SK-N-DZ (cell line): Measurements from ENCODE around the gene FAM107B.

Experiments
- DNase-seq: peaks from one replicate; pipeline ENCODE4 v3.0.0-alpha.2; 2015; ENCODE audit warnings: low spot score

FAM107B gene

DNA sequence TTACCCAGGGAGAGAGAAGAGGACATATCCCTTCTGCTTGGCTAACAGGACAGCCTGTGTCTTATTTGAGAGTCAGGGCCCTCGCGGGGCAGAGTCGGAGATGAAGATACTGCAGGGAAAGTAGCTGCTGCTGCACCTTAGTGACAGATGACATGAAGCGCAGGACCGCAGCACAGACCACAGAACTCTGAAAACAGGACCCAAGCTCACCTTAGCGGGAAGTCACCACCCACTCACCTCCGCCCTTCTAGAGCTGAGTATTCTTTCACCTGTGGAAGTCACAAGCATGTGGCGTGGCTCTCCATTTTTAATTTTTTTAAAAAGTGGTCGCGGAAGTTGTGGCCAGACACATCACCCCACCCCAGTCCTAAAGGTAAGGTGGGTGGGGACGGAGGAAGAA lies 191.4 kb downstream of the FAM107B start:
- DNase-seq = no peak

DNA sequence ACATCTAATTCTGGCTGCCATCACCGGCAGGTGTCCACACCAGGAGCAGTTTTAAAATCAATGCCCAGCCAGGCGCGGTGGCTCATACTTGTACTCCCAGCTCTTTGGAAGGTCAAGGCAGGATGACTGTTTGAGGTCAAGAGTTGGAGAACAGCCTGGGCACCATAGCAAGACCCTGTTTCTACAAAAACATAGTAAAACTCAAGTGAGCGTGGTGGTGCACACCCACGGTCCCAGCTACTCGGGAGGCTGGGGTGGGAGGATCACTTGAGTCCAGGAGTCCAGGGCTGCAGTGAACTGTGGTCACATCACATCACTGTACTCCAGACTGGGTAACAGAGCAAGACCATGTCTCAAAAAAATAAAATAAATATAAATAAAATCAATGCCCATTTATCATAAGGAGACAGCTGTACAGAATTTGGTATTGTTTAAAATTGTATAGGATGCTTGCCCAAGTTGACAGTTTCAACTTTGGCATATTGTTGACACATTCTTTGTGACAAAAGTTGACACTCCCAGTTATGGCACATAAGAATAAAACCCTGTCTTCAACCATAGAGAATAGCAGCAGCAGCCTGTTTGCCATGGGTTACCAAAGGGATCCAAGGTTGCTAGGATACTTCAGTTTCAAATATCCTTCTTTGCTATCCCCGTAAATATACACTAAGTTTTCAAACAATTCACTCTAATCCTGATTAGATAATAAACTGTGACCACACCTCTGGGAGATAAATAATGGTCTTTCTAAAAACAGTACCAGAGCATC lies 193.0 kb downstream of the FAM107B start:
- no peak for DNase-seq

GRCh38 chr10:14580671-14581332 lies 193.9 kb downstream of the FAM107B start:
- DNase-seq = no peak

- DNase-seq = no peak
These were observed 195.3 kb downstream of the FAM107B start for GRCh38 chr10:14579405-14579804.

DNA sequence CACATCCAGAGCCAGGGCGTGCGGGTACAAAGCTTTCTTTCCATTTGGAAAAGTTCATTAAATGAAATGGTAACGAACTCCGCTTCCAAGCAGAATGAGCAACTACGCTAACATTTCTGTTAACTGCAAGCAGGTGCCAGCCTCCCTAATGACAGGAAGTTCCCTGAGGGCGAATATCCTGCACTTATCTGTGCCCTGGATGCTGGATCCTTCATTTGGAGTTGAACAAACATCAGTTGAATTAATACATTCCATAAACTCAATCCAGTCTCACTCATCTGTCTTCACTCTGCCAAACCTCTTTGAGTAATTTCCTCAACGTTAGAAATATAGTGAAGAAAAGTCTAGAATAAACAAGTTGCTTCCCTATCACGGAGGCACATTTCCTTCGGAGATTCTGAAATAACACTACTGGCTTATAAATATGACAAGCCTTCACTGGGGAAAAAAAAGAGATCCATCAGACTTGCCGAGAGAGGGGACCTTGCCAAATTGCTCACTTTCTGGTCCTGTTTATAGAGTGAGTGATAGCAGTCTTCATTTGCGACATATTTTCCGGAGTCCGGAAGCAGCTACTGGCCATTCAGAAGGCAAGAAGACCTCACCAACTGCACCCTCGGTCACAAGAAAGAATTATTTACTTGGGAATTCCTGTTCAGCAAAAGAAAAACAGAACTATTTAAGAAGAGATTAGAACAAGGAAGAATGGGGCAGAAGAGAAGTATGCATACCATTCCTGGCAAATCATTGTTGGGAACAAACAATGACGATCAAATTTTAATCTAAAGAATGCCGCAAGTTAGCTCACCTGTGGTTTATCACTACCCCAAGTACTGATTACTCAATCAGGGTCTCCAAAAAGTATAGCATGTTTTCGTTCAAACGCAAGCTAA lies 196.4 kb downstream of the FAM107B start:
- no peak for DNase-seq

- no peak for DNase-seq
These were observed 199.8 kb downstream of the FAM107B start for GRCh38 chr10:14574885-14575284.

DNA sequence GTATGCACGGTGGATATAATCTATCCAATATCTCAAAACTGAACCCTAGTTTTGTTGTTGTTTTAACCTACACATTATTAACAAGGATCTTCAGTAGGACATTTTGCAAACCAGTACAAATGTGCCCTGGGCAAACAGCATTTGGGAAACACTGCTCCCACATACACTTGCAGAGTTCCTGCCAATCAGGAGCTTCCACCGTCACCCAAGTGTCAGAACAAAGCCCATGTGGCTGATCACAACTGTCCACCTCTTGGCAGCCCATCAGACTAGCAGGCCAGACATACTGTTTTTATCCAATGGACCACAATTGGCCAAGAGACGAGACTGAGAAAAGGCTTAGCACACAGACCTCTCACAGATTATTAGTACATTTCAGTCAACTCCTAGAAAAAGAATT lies 200.4 kb downstream of the FAM107B start:
- peak; percentile 10 for DNase-seq

DNA sequence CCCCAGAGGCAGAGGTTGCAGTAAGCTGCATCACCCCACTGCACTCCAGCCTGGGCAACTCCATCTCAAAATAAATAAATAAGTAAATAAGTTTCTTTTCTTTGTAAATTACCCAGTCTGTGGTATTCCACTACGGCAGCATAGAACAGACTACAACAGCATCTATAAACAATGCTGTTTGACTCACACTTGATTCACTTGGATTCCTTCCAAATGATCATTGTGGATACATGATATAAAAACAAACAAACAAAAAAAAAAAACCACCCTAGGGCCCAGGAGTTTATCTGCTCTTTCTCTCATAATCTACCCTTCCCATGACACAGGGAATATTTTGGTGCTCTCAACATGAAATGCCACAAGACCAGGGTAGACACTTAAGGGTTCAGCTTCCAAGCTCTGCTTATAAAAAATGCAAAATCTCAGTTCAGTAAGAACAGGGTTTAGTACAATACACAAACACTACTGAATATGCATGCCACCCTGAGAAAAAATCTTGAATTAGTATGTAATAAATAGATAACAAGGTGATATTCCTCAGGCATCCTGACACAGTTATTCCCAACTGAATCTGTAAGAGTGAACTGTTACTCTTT lies 200.9 kb downstream of the FAM107B start:
- no peak for DNase-seq

DNA sequence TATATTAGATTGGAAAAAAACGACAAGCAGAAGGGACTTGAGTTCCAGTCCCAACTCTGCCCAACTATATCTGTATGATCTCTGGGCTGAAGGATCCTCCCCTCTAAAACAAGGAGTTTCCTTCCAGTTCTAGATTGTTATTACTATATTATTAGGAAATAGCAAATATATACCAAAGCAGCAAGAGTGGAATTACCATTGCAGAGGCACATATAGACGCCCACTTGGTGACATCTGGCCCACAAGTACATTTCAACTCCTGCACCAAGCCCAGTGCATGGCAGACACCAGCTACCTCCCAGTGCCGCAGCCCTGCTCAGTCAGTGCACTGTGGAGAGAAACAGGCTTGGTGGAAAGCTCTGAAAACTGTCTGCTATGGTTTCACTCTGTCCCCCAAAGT lies 201.9 kb downstream of the FAM107B start:
- DNase-seq = no peak

- no peak for DNase-seq
These were observed 202.7 kb downstream of the FAM107B start for GRCh38 chr10:14571866-14572507.

GRCh38 chr10:14570800-14571199 lies 203.9 kb downstream of the FAM107B start:
- no peak for DNase-seq

GRCh38 chr10:14569274-14570060 lies 205.2 kb downstream of the FAM107B start:
- no peak for DNase-seq

DNA sequence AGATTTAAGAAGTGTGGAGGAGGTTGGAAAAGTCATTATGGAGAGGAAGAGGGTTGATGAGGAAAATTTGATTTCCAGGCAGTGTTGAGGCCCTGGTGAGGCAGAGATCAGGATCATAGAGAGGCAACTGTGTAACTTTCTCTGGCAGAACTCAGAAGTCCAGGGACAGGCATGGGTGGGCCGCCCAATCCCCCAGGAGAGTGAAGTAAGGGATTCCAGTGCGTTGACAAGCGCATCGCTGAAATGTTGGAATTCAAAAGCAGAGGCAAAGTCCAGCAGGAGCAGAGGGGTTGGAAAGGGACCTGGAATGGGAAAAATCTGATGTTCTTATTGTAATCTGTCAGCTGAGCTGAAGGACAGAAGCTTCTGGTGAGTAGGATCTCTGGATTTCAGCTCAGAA lies 207.3 kb downstream of the FAM107B start:
- DNase-seq = no peak

- DNase-seq = no peak
These were observed 208.2 kb downstream of the FAM107B start for GRCh38 chr10:14566498-14566897.

GRCh38 chr10:14565199-14565598 lies 209.5 kb downstream of the FAM107B start:
- no peak for DNase-seq

GRCh38 chr10:14564268-14564744 lies 210.4 kb downstream of the FAM107B start:
- no peak for DNase-seq

DNA sequence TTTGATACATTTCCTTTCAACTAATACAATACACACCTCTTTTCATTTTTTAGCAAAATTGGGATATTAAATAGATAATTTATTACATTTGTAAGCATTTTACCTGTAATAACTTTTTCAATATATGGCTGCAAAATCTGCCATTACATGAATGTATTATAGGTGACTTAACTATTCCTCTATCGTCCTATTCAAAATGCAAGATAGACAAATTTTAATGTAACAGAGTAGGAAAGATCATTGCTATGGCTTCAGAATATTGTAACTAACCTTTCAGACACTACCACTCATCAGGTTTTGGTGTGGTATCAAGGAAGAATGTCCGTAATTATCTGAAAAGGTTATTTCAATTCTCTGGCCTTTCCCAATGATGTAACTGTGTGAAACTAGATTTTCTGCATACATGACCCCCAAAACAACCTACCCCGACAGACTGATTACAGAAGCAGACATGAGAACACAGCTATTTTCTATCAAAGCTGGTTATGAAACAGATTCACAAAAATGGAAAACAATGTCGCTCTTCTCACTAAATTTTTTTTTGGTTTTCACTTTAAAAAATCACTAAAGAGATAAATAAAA lies 211.2 kb downstream of the FAM107B start:
- no peak for DNase-seq

- DNase-seq = no peak
These were observed 211.7 kb downstream of the FAM107B start for GRCh38 chr10:14563076-14563336.

GRCh38 chr10:14562218-14563075 lies 212.2 kb downstream of the FAM107B start:
- DNase-seq = no peak
